K562 (cell line): Measurements from ENCODE around the gene EYA2. TPM values are rescaled to one million over a fixed set of nuclear protein-coding genes. Genes with fewer than 3 reads are reported as not detected.

Experiments
- ATAC-seq: fragments of 200-7000 bp; cut with Tn5 transposase; 3 replicates; pipeline ENCODE4 v1.9.1; 2020; ENCODE audit warnings: moderate library complexity
- BruUV-seq: library from RNA; stranded (reverse); fragments of 400-500 nt; replicated peaks from 2 replicates; lab custom pipeline; 2021; lab: Mats Ljungman, UMichigan
- CTCF ChIA-PET: fragments of 300-600 bp; formaldehyde crosslinking; extraction: SDS; loops from one replicate; lab custom pipeline; 2021; ENCODE audit warnings: low intra/inter-chr PET ratio; lab: Yijun Ruan, JAX
- POLR2A ChIA-PET: fragments of 300-600, 350-650 bp; sonication (Branson Sonifier 250); formaldehyde crosslinking; extraction: SDS; loops from one replicate; lab custom pipeline; 2021; ENCODE audit warnings: antibody characterized with exemption, inconsistent platforms; lab: Yijun Ruan, JAX
- DNase-seq, 4 experiments: peaks; one replicate each; pipeline versions ENCODE4 v3.0.0 to v3.0.0-alpha.2; 2011 to 2018; ENCODE audit warnings: low spot score in 3 of 4, mixed read lengths in 3 of 4; ENCODE audit errors: extremely low read depth in 1 of 4
- FAIRE-seq: peaks from 2 replicates; lab custom pipeline; 2011; peaks lifted over from hg19 to GRCh38; lab: Jason Lieb, UNC
- H2AFZ ChIP-seq: 2 replicates; pipeline ENCODE4 v1.6.0; 2011; ENCODE audit warnings: low read depth, low read length, control low read depth, inconsistent platforms
- H3K27ac ChIP-seq: fragments of 200-600 bp; 3 replicates; pipeline ENCODE4 v1.8.0; 2011; ENCODE audit warnings: low read depth, mild to moderate bottlenecking, control low read depth, inconsistent platforms, low read length, moderate library complexity, mixed read lengths; ENCODE audit errors: extremely low read depth
- H3K27me3 ChIP-seq, 2 experiments: fragments of 300-600 bp in 1 of 2; 2 replicates in 1 of 2; 3 replicates in 1 of 2; pipeline versions ENCODE4 v1.6.0 to v1.8.0; 2011; ENCODE audit warnings: inconsistent platforms in 2 of 2, low read length in 2 of 2, mild to moderate bottlenecking in 1 of 2, mixed read lengths in 1 of 2, moderate library complexity in 1 of 2; ENCODE audit not compliant: control insufficient read depth in 2 of 2, insufficient read depth in 2 of 2
- H3K36me3 ChIP-seq: fragments of 300-600 bp; 3 replicates; pipeline ENCODE4 v1.8.0; 2011; ENCODE audit warnings: mild to moderate bottlenecking, low read length, inconsistent platforms; ENCODE audit not compliant: control insufficient read depth, insufficient read depth
- H3K4me1 ChIP-seq, 2 experiments: fragments of 200-600 bp in 1 of 2; replicated peaks in 1 of 2; 2 replicates in 1 of 2; 3 replicates in 1 of 2; pipeline versions ENCODE4 v1.5.1 to v1.8.0; 2011; ENCODE audit warnings: inconsistent platforms in 2 of 2, low read length in 2 of 2, mild to moderate bottlenecking in 1 of 2, mixed read lengths in 1 of 2, moderate library complexity in 1 of 2; ENCODE audit not compliant: control insufficient read depth in 2 of 2, insufficient read depth in 2 of 2
- H3K4me2 ChIP-seq: 2 replicates; pipeline ENCODE4 v1.6.1; 2011; ENCODE audit warnings: low read length, control low read depth, inconsistent platforms, mixed read lengths; ENCODE audit not compliant: insufficient read depth
- H3K4me3 ChIP-seq: fragments of 200-600 bp; sonication (generic), shearing (Covaris generic); 2 replicates; pipeline ENCODE4 v1.5.1; 2016; ENCODE audit warnings: control low read depth, inconsistent platforms
- H3K79me2 ChIP-seq: fragments of 200-600 bp; 3 replicates; pipeline ENCODE4 v1.8.0; 2011; ENCODE audit warnings: low read length, inconsistent platforms; ENCODE audit not compliant: control insufficient read depth, insufficient read depth
- H3K9ac ChIP-seq, 2 experiments: 2 replicates each; pipeline versions ENCODE4 v1.6.0 to v1.6.1; 2011; ENCODE audit warnings: low read depth in 2 of 2, low read length in 2 of 2, control low read depth in 1 of 2, inconsistent platforms in 1 of 2, mild to moderate bottlenecking in 1 of 2, mixed read lengths in 1 of 2; ENCODE audit not compliant: insufficient read depth in 1 of 2
- H3K9me1 ChIP-seq: one replicate; pipeline ENCODE4 v1.6.0; 2011; ENCODE audit warnings: inconsistent platforms, mild to moderate bottlenecking, low read length, moderate library complexity; ENCODE audit not compliant: control insufficient read depth, insufficient read depth
- H3K9me3 ChIP-seq: replicated peaks from 2 replicates; pipeline ENCODE4 v1.5.1; 2011; ENCODE audit warnings: low read depth, low read length, inconsistent platforms; ENCODE audit not compliant: control insufficient read depth, insufficient read depth
- H4K20me1 ChIP-seq: replicated peaks from 2 replicates; pipeline ENCODE4 v1.6.1; 2011; ENCODE audit warnings: low read length, inconsistent platforms, mixed read lengths; ENCODE audit not compliant: control insufficient read depth, insufficient read depth
- CBFA2T2 ChIP-seq: fragments of 450-650 bp; conservative IDR thresholded peaks from 2 replicates; pipeline ENCODE4 v1.6.1; 2017; ENCODE audit warnings: mild to moderate bottlenecking
- FOSL1 ChIP-seq: fragments of 200-800 bp; sonication (Bioruptor generic); conservative IDR thresholded peaks from 2 replicates; pipeline ENCODE4 v1.6.1; 2016; ENCODE audit warnings: missing genetic modification characterization, missing compliant biosample characterization
- RAD51 ChIP-seq: fragments of 450-650 bp; IDR thresholded peaks from 2 replicates; pipeline ENCODE4 v1.7.1; 2016; ENCODE audit warnings: low read depth, mild to moderate bottlenecking, borderline replicate concordance
- SMC3 ChIP-seq: conservative IDR thresholded peaks from 2 replicates; pipeline ENCODE4 v1.6.1; 2011; ENCODE audit warnings: low read depth, low read length, improper control_type of control experiment; ENCODE audit not compliant: insufficient read depth
- SREBF2 ChIP-seq: sonication (generic); formaldehyde crosslinking; IDR thresholded peaks from 2 replicates; pipeline ENCODE4 v1.4.0; 2020; ENCODE audit warnings: mild to moderate bottlenecking, missing genetic modification reagents
- TEAD2 ChIP-seq: fragments of 450-650 bp; IDR thresholded peaks from 2 replicates; pipeline ENCODE4 v1.6.1; 2016; ENCODE audit warnings: missing genetic modification characterization, control low read depth, missing compliant biosample characterization
- TOE1 ChIP-seq, 2 experiments: fragments of 450-650 bp in 1 of 2; sonication (generic) in 1 of 2; formaldehyde crosslinking in 1 of 2; IDR thresholded peaks; 2 replicates each; pipeline versions ENCODE4 v1.7.1 to v1.8.0; 2016 to 2022; ENCODE audit warnings: borderline replicate concordance in 2 of 2, mild to moderate bottlenecking in 2 of 2, antibody characterized with exemption in 1 of 2, inconsistent platforms in 1 of 2, low read depth in 1 of 2, missing genetic modification reagents in 1 of 2, moderate library complexity in 1 of 2
- ZBTB34 ChIP-seq: fragments of 250-450 bp; sonication (Bioruptor Pico); IDR thresholded peaks from 2 replicates; pipeline ENCODE4 v1.8.0; 2021; ENCODE audit warnings: mild to moderate bottlenecking, moderate library complexity
- ZHX1 ChIP-seq: fragments of 150-350 bp; conservative IDR thresholded peaks from 2 replicates; pipeline ENCODE4 v1.6.1; 2014; ENCODE audit warnings: low read length
- ZNF143 ChIP-seq: sonication (generic); formaldehyde crosslinking; IDR thresholded peaks from 2 replicates; pipeline ENCODE4 v1.9.0; 2022; ENCODE audit warnings: mild to moderate bottlenecking, missing genetic modification reagents
- ZNF589 ChIP-seq: fragments of 200-800 bp; sonication (Bioruptor generic); IDR thresholded peaks from 2 replicates; pipeline ENCODE4 v1.6.1; 2016; ENCODE audit warnings: low read depth, missing genetic modification characterization, missing compliant biosample characterization
- WGBS: fragments of 100-300 bp; shearing (Covaris generic); methylation state at CpG from one replicate; pipeline ENCODE4 v1.1.6; 2016; ENCODE audit warnings: low coverage, mixed read lengths; ENCODE audit not compliant: insufficient coverage; ENCODE audit errors: missing lambda C conversion rate; 5-methylcytosine and 5-hydroxymethylcytosine counted together
- in situ Hi-C: fragments of 300-500 bp; cut with MboI; formaldehyde crosslinking; loops from 4 replicates; pipeline ENCODE4 v1.15.0; 2018; ENCODE audit warnings: inconsistent platforms, mixed read lengths
- intact Hi-C: fragments of 100-400 bp; cut with micrococcal nuclease; formaldehyde crosslinking; loops from 2 replicates; pipeline ENCODE4 v1.14.2; 2022
- polyA plus RNA-seq, 8 experiments: library from polyadenylated mRNA; depleted of rRNA in 4 of 8; stranded (reverse) in 5 of 8; unstranded in 3 of 8; fragments of >200 nt; fragmentation: Nextera tagmentation in 2 of 8; fragmentation: Illumina TruSeq in 1 of 8; extraction: Ambion mirVana in 2 of 8; extraction: Trizol in 1 of 8; gene quantifications; 2 replicates each; pipeline versions ENCODE4 v1.2.1 to v1.2.3, GENCODE V29; 2011 to 2014; ENCODE audit warnings: inconsistent platforms in 1 of 8, missing spikeins in 1 of 8
- total RNA-seq, 7 experiments: library from RNA; depleted of rRNA in 6 of 7; stranded (reverse); fragments of >200 nt in 6 of 7; fragmentation: Illumina TruSeq in 2 of 7; extraction: Trizol in 2 of 7; gene quantifications; 2 replicates each; pipeline versions ENCODE4 v1.2.1 to v1.2.3, GENCODE V29; 2011 to 2021; ENCODE audit warnings: low replicate concordance in 1 of 7
- TF ChIP-seq, protein P1 (sequence below): IDR thresholded peaks from 2 replicates; pipeline ENCODE4 v1.6.1; 2014; ENCODE audit warnings: antibody characterized with exemption
- TF ChIP-seq, protein P2 (sequence below): sonication (generic); formaldehyde crosslinking; IDR thresholded peaks from 2 replicates; pipeline ENCODE4 v1.5.0; 2020; ENCODE audit warnings: missing genetic modification reagents
- TF ChIP-seq, protein P3 (sequence below): fragments of 450-650 bp; formaldehyde crosslinking; IDR thresholded peaks from 2 replicates; pipeline ENCODE4 v1.4.0; 2020; ENCODE audit warnings: mild to moderate bottlenecking, mixed read lengths

EYA2 gene
- total and polyA plus RNA-seq, 9 of the 15 experiments (the other 6 are each of a cell fraction or from before 2014, with no cell fraction given) = 0.03 TPM; not detected in 8

GRCh38 chr20:46901638-46902037, 7.0 kb downstream of the EYA2 start:
- no peak for FAIRE-seq
- in situ Hi-C loops = no loop called here
- H3K4me3 ChIP-seq = no peak overlapping the region
- POLR2A ChIA-PET = interaction anchor here (0.7 to 0.8 kb wide), 2 partner anchors 9 to 27 kb away, joined by 3 read pairs; no protein-coding TSS in a partner anchor
- H3K9me1 ChIP-seq = no peaks in the 10 kb centered on the region
- no peak overlapping the region for H2AFZ ChIP-seq
- intact Hi-C loops = no loop called here
- no peak overlapping the region for H3K9ac ChIP-seq
- under 1% methylated on average over 13 of the region's 13 CpGs for WGBS
- BruUV-seq = no TSS peak
- no peaks in the 10 kb centered on the region for H3K4me1 ChIP-seq
- H3K36me3 ChIP-seq = no peaks in the 10 kb centered on the region
- peak in 1 of 4 experiments; percentile 4 for DNase-seq
- no peak overlapping the region for H3K27ac ChIP-seq
- H4K20me1 ChIP-seq = no peaks in the 10 kb centered on the region
- no peaks in the 10 kb centered on the region for H3K79me2 ChIP-seq
- no peaks in the 10 kb centered on the region for H3K9me3 ChIP-seq
- H3K27me3 ChIP-seq = peaks cover 48 to 49% of the 10 kb centered on the region in 2 experiments
- CTCF ChIA-PET = no interaction called here
- no peak for ATAC-seq
- H3K4me2 ChIP-seq = no peak overlapping the region
- TF ChIP-seq ZHX1 (no peak), ZNF143 (CRISPR knock-in tag) (no peak), RAD51 (peak; percentile 76), FOSL1 (tag) (peak; percentile 44), TOE1 (IDR thresholded peaks at IDR 0.05; ENCODE audit: borderline replicate concordance) (no peak), TOE1 (CRISPR knock-in tag; IDR thresholded peaks at IDR 0.05; ENCODE audit: borderline replicate concordance, low read depth) (no peak), ZBTB34 (CRISPR knock-in tag) (no peak), TEAD2 (tag) (no peak), CBFA2T2 (0 out of 2 replicates have a peak, but pooled peaks have one; percentile 22), SMC3 (no peak), SREBF2 (CRISPR knock-in tag) (no peak), ZNF589 (CRISPR knock-in tag) (no peak)
- TF ChIP-seq, protein P1, sequence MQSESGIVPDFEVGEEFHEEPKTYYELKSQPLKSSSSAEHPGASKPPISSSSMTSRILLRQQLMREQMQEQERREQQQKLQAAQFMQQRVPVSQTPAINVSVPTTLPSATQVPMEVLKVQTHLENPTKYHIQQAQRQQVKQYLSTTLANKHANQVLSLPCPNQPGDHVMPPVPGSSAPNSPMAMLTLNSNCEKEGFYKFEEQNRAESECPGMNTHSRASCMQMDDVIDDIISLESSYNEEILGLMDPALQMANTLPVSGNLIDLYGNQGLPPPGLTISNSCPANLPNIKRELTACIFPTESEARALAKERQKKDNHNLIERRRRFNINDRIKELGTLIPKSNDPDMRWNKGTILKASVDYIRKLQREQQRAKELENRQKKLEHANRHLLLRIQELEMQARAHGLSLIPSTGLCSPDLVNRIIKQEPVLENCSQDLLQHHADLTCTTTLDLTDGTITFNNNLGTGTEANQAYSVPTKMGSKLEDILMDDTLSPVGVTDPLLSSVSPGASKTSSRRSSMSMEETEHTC = no peak
- TF ChIP-seq, protein P2, sequence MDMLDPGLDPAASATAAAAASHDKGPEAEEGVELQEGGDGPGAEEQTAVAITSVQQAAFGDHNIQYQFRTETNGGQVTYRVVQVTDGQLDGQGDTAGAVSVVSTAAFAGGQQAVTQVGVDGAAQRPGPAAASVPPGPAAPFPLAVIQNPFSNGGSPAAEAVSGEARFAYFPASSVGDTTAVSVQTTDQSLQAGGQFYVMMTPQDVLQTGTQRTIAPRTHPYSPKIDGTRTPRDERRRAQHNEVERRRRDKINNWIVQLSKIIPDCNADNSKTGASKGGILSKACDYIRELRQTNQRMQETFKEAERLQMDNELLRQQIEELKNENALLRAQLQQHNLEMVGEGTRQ (CRISPR knock-in tag) = peak; percentile 49
- TF ChIP-seq, protein P3, sequence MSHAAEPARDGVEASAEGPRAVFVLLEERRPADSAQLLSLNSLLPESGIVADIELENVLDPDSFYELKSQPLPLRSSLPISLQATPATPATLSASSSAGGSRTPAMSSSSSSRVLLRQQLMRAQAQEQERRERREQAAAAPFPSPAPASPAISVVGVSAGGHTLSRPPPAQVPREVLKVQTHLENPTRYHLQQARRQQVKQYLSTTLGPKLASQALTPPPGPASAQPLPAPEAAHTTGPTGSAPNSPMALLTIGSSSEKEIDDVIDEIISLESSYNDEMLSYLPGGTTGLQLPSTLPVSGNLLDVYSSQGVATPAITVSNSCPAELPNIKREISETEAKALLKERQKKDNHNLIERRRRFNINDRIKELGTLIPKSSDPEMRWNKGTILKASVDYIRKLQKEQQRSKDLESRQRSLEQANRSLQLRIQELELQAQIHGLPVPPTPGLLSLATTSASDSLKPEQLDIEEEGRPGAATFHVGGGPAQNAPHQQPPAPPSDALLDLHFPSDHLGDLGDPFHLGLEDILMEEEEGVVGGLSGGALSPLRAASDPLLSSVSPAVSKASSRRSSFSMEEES = peak; percentile 93
